H1 (cell line): ENCODE measurements around the gene ARHGAP25. TPM values are rescaled to one million over a fixed set of nuclear protein-coding genes. Genes with fewer than 3 reads are reported as not detected.

Source experiments
- CTCF ChIA-PET: fragments of 300-600 bp; sonication (Branson Sonifier 250); formaldehyde crosslinking; loops from one replicate; lab custom pipeline; 2021; ENCODE audit not compliant: partially characterized antibody; lab: Charles Lee
- POLR2A ChIA-PET: fragments of 300-600 bp; sonication (Branson Sonifier 250); formaldehyde crosslinking; loops from one replicate; lab custom pipeline; 2021; ENCODE audit warnings: inconsistent platforms; ENCODE audit not compliant: partially characterized antibody; lab: Charles Lee
- DNase-seq, 2 experiments: peaks; one replicate each; pipeline versions ENCODE4 v3.0.0 to v3.0.0-alpha.2; 2010 to 2022; ENCODE audit warnings: low spot score in 2 of 2, low read depth in 1 of 2, mixed read lengths in 1 of 2
- FAIRE-seq: peaks from 2 replicates; lab custom pipeline; 2011; peaks lifted over from hg19 to GRCh38; lab: Jason Lieb, UNC
- H2AFZ ChIP-seq: 2 replicates; pipeline ENCODE4 v1.8.1; 2012; ENCODE audit warnings: low read length, inconsistent platforms
- H2AK5ac ChIP-seq: 2 replicates; pipeline ENCODE4 v1.6.1; 2013; ENCODE audit warnings: low read depth, low read length
- H2BK120ac ChIP-seq: replicated peaks from 2 replicates; pipeline ENCODE3; 2013; ENCODE audit warnings: low read depth, low read length, inconsistent platforms
- H2BK12ac ChIP-seq: 2 replicates; pipeline ENCODE4 v1.6.1; 2013; ENCODE audit warnings: low read depth, low read length
- H2BK15ac ChIP-seq: 2 replicates; pipeline ENCODE4 v1.6.1; 2013; ENCODE audit warnings: low read length
- H2BK20ac ChIP-seq: 2 replicates; pipeline ENCODE4 v1.6.1; 2013; ENCODE audit warnings: low read length
- H2BK5ac ChIP-seq: 2 replicates; pipeline ENCODE4 v1.6.1; 2013; ENCODE audit warnings: low read depth, low read length
- H3K14ac ChIP-seq: 2 replicates; pipeline ENCODE4 v1.6.1; 2013; ENCODE audit warnings: inconsistent platforms; ENCODE audit not compliant: insufficient read length
- H3K18ac ChIP-seq: 2 replicates; pipeline ENCODE4 v1.6.1; 2013; ENCODE audit warnings: low read length; ENCODE audit errors: extremely low read depth
- H3K23ac ChIP-seq: 2 replicates; pipeline ENCODE4 v1.6.1; 2013; ENCODE audit warnings: inconsistent platforms; ENCODE audit not compliant: insufficient read length
- H3K23me2 ChIP-seq: 2 replicates; pipeline ENCODE4 v1.6.1; 2013; ENCODE audit warnings: low read depth, low read length
- H3K27ac ChIP-seq: 2 replicates; pipeline ENCODE4 v1.6.1; 2011; ENCODE audit warnings: low read depth, low read length, inconsistent platforms
- H3K27me3 ChIP-seq, 4 experiments: replicated peaks in 1 of 4; 1 replicate in 1 of 4; 2 replicates in 3 of 4; pipeline versions ENCODE4 v1.6.1 to v1.8.1; 2011 to 2013; ENCODE audit warnings: low read length in 3 of 4, mild to moderate bottlenecking in 3 of 4, inconsistent platforms in 2 of 4, mixed read lengths in 2 of 4, moderate library complexity in 1 of 4; ENCODE audit not compliant: control insufficient read depth in 3 of 4, insufficient read depth in 3 of 4; ENCODE audit errors: extremely low read depth in 1 of 4
- H3K36me3 ChIP-seq, 4 experiments: 2 replicates each; pipeline versions ENCODE4 v1.6.1 to v1.8.1; 2011 to 2013; ENCODE audit warnings: mild to moderate bottlenecking in 4 of 4, low read length in 3 of 4, moderate library complexity in 2 of 4, control low read depth in 1 of 4, inconsistent platforms in 1 of 4; ENCODE audit not compliant: insufficient read depth in 4 of 4, control insufficient read depth in 2 of 4
- H3K4ac ChIP-seq: replicated peaks from 2 replicates; pipeline ENCODE3; 2013; ENCODE audit warnings: low read length, low read depth, mixed read lengths, inconsistent platforms; ENCODE audit not compliant: insufficient read length
- H3K4me1 ChIP-seq, 4 experiments: replicated peaks in 1 of 4; 1 replicate in 1 of 4; 2 replicates in 3 of 4; pipeline versions ENCODE4 v1.6.1 to v1.8.1; 2011 to 2013; ENCODE audit warnings: low read length in 3 of 4, inconsistent platforms in 2 of 4, mixed read lengths in 1 of 4; ENCODE audit not compliant: insufficient read depth in 4 of 4, control insufficient read depth in 3 of 4
- H3K4me2 ChIP-seq, 2 experiments: 2 replicates each; pipeline versions ENCODE4 v1.6.1 to v1.8.1; 2011 to 2013; ENCODE audit warnings: low read depth in 2 of 2, low read length in 2 of 2, control low read depth in 1 of 2, inconsistent platforms in 1 of 2, mild to moderate bottlenecking in 1 of 2; ENCODE audit not compliant: insufficient read depth in 1 of 2
- H3K4me3 ChIP-seq, 4 experiments: fragments of 200-600, 300-600 bp in 1 of 4; sonication (generic), shearing (Covaris generic), sonication (Bioruptor Twin) in 1 of 4; 2 replicates each; pipeline versions ENCODE4 v1.5.1 to v1.8.1; 2011 to 2016; ENCODE audit warnings: low read length in 4 of 4, low read depth in 3 of 4, control low read depth in 2 of 4, inconsistent platforms in 2 of 4, mild to moderate bottlenecking in 2 of 4, mixed read lengths in 1 of 4, moderate library complexity in 1 of 4; ENCODE audit not compliant: insufficient read depth in 2 of 4; ENCODE audit errors: extremely low read depth in 1 of 4
- H3K56ac ChIP-seq: replicated peaks from 2 replicates; pipeline ENCODE3; 2013; ENCODE audit warnings: low read depth, mild to moderate bottlenecking, mixed read lengths, low read length, inconsistent platforms; ENCODE audit not compliant: insufficient read length
- H3K79me1 ChIP-seq: 2 replicates; pipeline ENCODE4 v1.6.1; 2013; ENCODE audit warnings: low read depth, low read length, control low read depth
- H3K79me2 ChIP-seq, 2 experiments: 2 replicates each; pipeline versions ENCODE4 v1.6.1 to v1.8.1; 2012 to 2013; ENCODE audit warnings: low read length in 2 of 2, mild to moderate bottlenecking in 2 of 2, inconsistent platforms in 1 of 2; ENCODE audit not compliant: insufficient read depth in 2 of 2, control insufficient read depth in 1 of 2
- H3K9ac ChIP-seq, 4 experiments: replicated peaks in 1 of 4; 1 replicate in 1 of 4; 2 replicates in 3 of 4; pipeline versions ENCODE4 v1.6.1 to v1.8.1; 2011 to 2013; ENCODE audit warnings: low read depth in 3 of 4, low read length in 3 of 4, control low read depth in 2 of 4, mild to moderate bottlenecking in 2 of 4, moderate library complexity in 2 of 4, inconsistent platforms in 1 of 4; ENCODE audit errors: extremely low read depth in 1 of 4
- H3K9me3 ChIP-seq, 2 experiments: 2 replicates each; pipeline versions ENCODE4 v1.6.1 to v1.8.1; 2012 to 2013; ENCODE audit warnings: mild to moderate bottlenecking in 2 of 2, moderate library complexity in 2 of 2, control low read depth in 1 of 2, inconsistent platforms in 1 of 2, low read depth in 1 of 2, low read length in 1 of 2, mixed read lengths in 1 of 2; ENCODE audit not compliant: insufficient read depth in 2 of 2
- H4K20me1 ChIP-seq, 2 experiments: replicated peaks in 1 of 2; 2 replicates each; pipeline versions ENCODE3 to v1.8.1; 2011 to 2013; ENCODE audit warnings: inconsistent platforms in 2 of 2, low read length in 2 of 2, mild to moderate bottlenecking in 1 of 2; ENCODE audit not compliant: insufficient read depth in 2 of 2, control insufficient read depth in 1 of 2
- H4K5ac ChIP-seq: 2 replicates; pipeline ENCODE4 v1.6.1; 2013; ENCODE audit warnings: low read length, low read depth, mixed read lengths, inconsistent platforms; ENCODE audit not compliant: insufficient read length
- H4K8ac ChIP-seq: 2 replicates; pipeline ENCODE4 v1.8.0; 2013; ENCODE audit warnings: mild to moderate bottlenecking, moderate library complexity, low read length, inconsistent platforms; ENCODE audit not compliant: insufficient read depth; ENCODE audit errors: extremely low read depth
- H4K91ac ChIP-seq: replicated peaks from 2 replicates; pipeline ENCODE3; 2013; ENCODE audit warnings: low read length, mixed read lengths, inconsistent platforms; ENCODE audit not compliant: insufficient read length
- EZH2 ChIP-seq: fragments of 200-600 bp; sonication (generic); IDR thresholded peaks from 2 replicates; pipeline ENCODE4 v1.7.1; 2012; ENCODE audit warnings: low read depth, mild to moderate bottlenecking, moderate library complexity, low read length, inconsistent platforms; ENCODE audit not compliant: severe bottlenecking
- RBBP5 ChIP-seq: IDR thresholded peaks from 2 replicates; pipeline ENCODE4 v1.7.1; 2012; ENCODE audit warnings: low read depth, mild to moderate bottlenecking, inconsistent platforms, low read length, moderate library complexity, borderline replicate concordance
- RFX5 ChIP-seq: IDR thresholded peaks from 2 replicates; pipeline ENCODE4 v1.6.1; 2011; ENCODE audit warnings: low read depth, low read length, improper control_type of control experiment, borderline replicate concordance
- SP4 ChIP-seq: IDR thresholded peaks from 2 replicates; pipeline ENCODE4 v1.6.1; 2012; ENCODE audit warnings: low read length, inconsistent platforms
- SRF ChIP-seq: IDR thresholded peaks from 2 replicates; pipeline ENCODE4 v1.6.1; 2011; ENCODE audit warnings: mild to moderate bottlenecking, low read depth, low read length, moderate library complexity
- SUZ12 ChIP-seq: fragments of 200-600 bp; sonication (generic); IDR thresholded peaks from 2 replicates; pipeline ENCODE4 v1.6.1; 2012; ENCODE audit warnings: mild to moderate bottlenecking, inconsistent platforms, low read length, moderate library complexity, mixed read lengths
- TEAD4 ChIP-seq: IDR thresholded peaks from 2 replicates; pipeline ENCODE4 v1.6.1; 2012; ENCODE audit warnings: low read depth, low read length, inconsistent platforms, mixed read lengths
- USF2 ChIP-seq: IDR thresholded peaks from 2 replicates; pipeline ENCODE4 v1.6.1; 2011; ENCODE audit warnings: low read length, improper control_type of control experiment
- WGBS, 2 experiments: shearing (Covaris generic) in 1 of 2; methylation state at CpG; one replicate each; pipeline versions ENCODE4 v1.1.6 to v1.1.7; 2013 to 2015; ENCODE audit warnings: low lambda C conversion rate in 2 of 2, mixed read lengths in 2 of 2, inconsistent platforms in 1 of 2, low coverage in 1 of 2, missing lambda C conversion rate in 1 of 2; ENCODE audit not compliant: insufficient replicate concordance in 2 of 2, insufficient coverage in 1 of 2, insufficient read length in 1 of 2; ENCODE audit errors: extremely low coverage in 1 of 2, missing lambda C conversion rate in 1 of 2; 5-methylcytosine and 5-hydroxymethylcytosine counted together
- polyA plus RNA-seq, 7 experiments: library from polyadenylated mRNA; depleted of rRNA in 3 of 7; stranded (reverse) in 5 of 7; unstranded in 2 of 7; fragments of >200 nt in 5 of 7; fragments of 200-250 nt in 2 of 7; gene quantifications; 1 replicate in 5 of 7; 2 replicates in 1 of 7; 4 replicates in 1 of 7; pipeline versions ENCODE4 v1.2.1 to v1.2.3, GENCODE V29; 2011 to 2013; ENCODE audit warnings: missing spikeins in 2 of 7, mixed read lengths in 2 of 7
- total RNA-seq: library from RNA; stranded (reverse); fragmentation: NEBNext Ultra II Directional; extraction: Animal tissue kit (Norgen Biotek cat#: 25700); gene quantifications from 2 replicates; pipeline ENCODE4 v1.2.1, GENCODE V29; 2021

ARHGAP25 gene
- total and polyA plus RNA-seq, 2 of the 8 experiments (the other 6 are each of a cell fraction or from before 2014, with no cell fraction given) = 1.00 to 1.2 TPM

DNA sequence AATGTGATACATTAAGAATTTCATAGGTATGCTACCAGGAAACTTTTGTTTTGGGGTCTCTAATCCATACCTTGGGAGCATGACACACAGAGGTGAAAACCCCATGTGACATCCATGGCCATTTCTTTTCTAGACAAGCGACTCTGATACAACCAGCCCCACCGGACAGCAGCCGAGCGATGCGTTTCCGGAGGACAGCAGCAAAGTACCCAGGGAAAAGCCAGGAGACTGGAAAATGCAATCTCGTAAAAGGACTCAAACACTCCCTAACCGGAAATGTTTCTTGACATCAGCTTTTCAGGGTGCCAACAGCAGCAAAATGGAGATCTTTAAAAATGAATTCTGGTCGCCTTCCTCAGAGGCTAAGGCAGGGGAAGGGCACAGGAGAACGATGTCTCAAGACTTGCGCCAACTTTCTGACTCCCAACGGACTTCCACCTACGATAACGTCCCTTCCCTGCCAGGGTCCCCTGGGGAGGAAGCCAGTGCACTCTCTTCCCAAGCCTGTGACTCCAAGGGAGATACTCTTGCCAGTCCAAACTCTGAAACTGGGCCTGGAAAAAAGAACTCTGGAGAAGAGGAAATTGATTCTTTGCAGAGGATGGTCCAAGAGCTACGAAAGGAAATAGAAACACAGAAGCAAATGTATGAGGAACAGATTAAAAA is 87.7 kb downstream of the ARHGAP25 start:
- no peak overlapping the region for H3K14ac ChIP-seq
- H2BK15ac ChIP-seq = no peak overlapping the region
- no peak overlapping the region for H3K18ac ChIP-seq
- H3K27me3 ChIP-seq = no peaks in the 10 kb centered on the region
- no peak overlapping the region for H2BK12ac ChIP-seq
- no peaks in the 10 kb centered on the region for H3K79me1 ChIP-seq
- H4K20me1 ChIP-seq = no peaks in the 10 kb centered on the region
- ChIA-PET CTCF (interaction anchor here (1.3 kb wide), 1 partner anchor 23 kb away, joined by 3 read pairs; no protein-coding TSS in a partner anchor), POLR2A (no interaction called here)
- H2BK5ac ChIP-seq = no peak overlapping the region
- H3K23ac ChIP-seq = no peak overlapping the region
- H3K4ac ChIP-seq = no peak overlapping the region
- H3K79me2 ChIP-seq = no peaks in the 10 kb centered on the region
- DNase-seq = no peak
- no peak overlapping the region for H4K91ac ChIP-seq
- H3K36me3 ChIP-seq = no peaks in the 10 kb centered on the region
- H3K9me3 ChIP-seq = no peaks in the 10 kb centered on the region
- H3K9ac ChIP-seq = no peak overlapping the region
- H2BK120ac ChIP-seq = no peak overlapping the region
- H2BK20ac ChIP-seq = no peak overlapping the region
- WGBS, 2 experiments = 90% methylated on average over 15 of the region's 15 CpGs; no CpG with 5 or more reads in 1 of the 2 experiments
- H4K5ac ChIP-seq = no peak overlapping the region
- H2AK5ac ChIP-seq = no peak overlapping the region
- FAIRE-seq = no peak
- no peak overlapping the region for H3K4me2 ChIP-seq
- no peaks in the 10 kb centered on the region for H3K4me1 ChIP-seq
- TF ChIP-seq USF2 (no peak), SP4 (no peak), SRF (no peak), SUZ12 (no peak), EZH2 (no peak), TEAD4 (no peak), RFX5 (no peak), RBBP5 (no peak)
- H3K23me2 ChIP-seq = no peaks in the 10 kb centered on the region
- no peak overlapping the region for H3K4me3 ChIP-seq
- H2AFZ ChIP-seq = no peak overlapping the region
- no peak overlapping the region for H3K56ac ChIP-seq
- no peak overlapping the region for H3K27ac ChIP-seq
- no peak overlapping the region for H4K8ac ChIP-seq
